NOMO-1 treated with dmso at 0.1 percent for 144 hours (cell line): Measurements from ENCODE around the gene MAP6.

Source experiments
- DNase-seq: peaks from one replicate; lab custom pipeline; 2025; ENCODE audit not compliant: unreplicated experiment; lab: John Stamatoyannopoulos, UW

Gene MAP6

GRCh38 chr11:75554258-75555022 is 114.4 kb downstream of the MAP6 start:
- DNase-seq, result no peak

GRCh38 chr11:75553889-75554257 is 115.0 kb downstream of the MAP6 start:
- DNase-seq, result no peak

- no peak for DNase-seq
Observed at GRCh38 chr11:75553182-75553581, 115.7 kb downstream of the MAP6 start.

GRCh38 chr11:75549370-75549958 is 119.4 kb downstream of the MAP6 start:
- no peak for DNase-seq

GRCh38 chr11:75548595-75549272 is 120.1 kb downstream of the MAP6 start:
- DNase-seq, result no peak

GRCh38 chr11:75547617-75548058 is 121.2 kb downstream of the MAP6 start:
- DNase-seq, result no peak

GRCh38 chr11:75547177-75547576 is 121.7 kb downstream of the MAP6 start:
- DNase-seq, result no peak

- DNase-seq, result no peak
Observed at GRCh38 chr11:75543806-75544205, 125.0 kb downstream of the MAP6 start.

GRCh38 chr11:75542088-75542438 is 126.8 kb downstream of the MAP6 start:
- no peak for DNase-seq

GRCh38 chr11:75541193-75542087 is 127.4 kb downstream of the MAP6 start:
- no peak for DNase-seq

GRCh38 chr11:75539459-75540334 is 129.1 kb downstream of the MAP6 start:
- no peak for DNase-seq

GRCh38 chr11:75538150-75538942 is 130.5 kb downstream of the MAP6 start:
- DNase-seq, result no peak

GRCh38 chr11:75537740-75538139 is 131.1 kb downstream of the MAP6 start:
- no peak for DNase-seq
